Neural cell (in vitro differentiated cells): ENCODE measurements around the gene ANKRD33B.

ENCODE experiments used
- CTCF ChIP-seq: fragments of 450-650 bp; IDR thresholded peaks from 2 replicates; pipeline ENCODE4 v1.5.1; 2014; ENCODE audit warnings: antibody characterized with exemption, mild to moderate bottlenecking, moderate library complexity; ENCODE audit not compliant: poor library complexity, severe bottlenecking
- EP300 ChIP-seq: fragments of 450-650 bp; conservative IDR thresholded peaks from 2 replicates; pipeline ENCODE4 v1.6.1; 2014; ENCODE audit warnings: antibody characterized with exemption, mild to moderate bottlenecking, moderate library complexity; ENCODE audit not compliant: poor library complexity, severe bottlenecking
- EZH2 ChIP-seq: fragments of 200-600, 300-800 bp; shearing (Covaris generic), sonication (generic); IDR thresholded peaks from 2 replicates; pipeline ENCODE4 v1.6.1; 2014; ENCODE audit warnings: antibody characterized with exemption, low read length, borderline replicate concordance, mild to moderate bottlenecking; ENCODE audit not compliant: insufficient read depth, poor library complexity, severe bottlenecking
- MXI1 ChIP-seq: fragments of 450-650 bp; conservative IDR thresholded peaks from 2 replicates; pipeline ENCODE4 v1.6.1; 2014; ENCODE audit warnings: antibody characterized with exemption, mild to moderate bottlenecking; ENCODE audit not compliant: poor library complexity, severe bottlenecking
- POLR2AphosphoS5 ChIP-seq: IDR thresholded peaks from 2 replicates; pipeline ENCODE4 v1.6.1; 2012
- RAD21 ChIP-seq: fragments of 450-650 bp; conservative IDR thresholded peaks from 2 replicates; pipeline ENCODE4 v1.6.1; 2014; ENCODE audit warnings: antibody characterized with exemption, mild to moderate bottlenecking, moderate library complexity
- SMC3 ChIP-seq: fragments of 450-650 bp; conservative IDR thresholded peaks from 2 replicates; pipeline ENCODE4 v1.6.1; 2014; ENCODE audit warnings: antibody characterized with exemption, mild to moderate bottlenecking, moderate library complexity; ENCODE audit not compliant: poor library complexity
- TAF1 ChIP-seq: IDR thresholded peaks from 2 replicates; pipeline ENCODE4 v1.6.1; 2012; ENCODE audit warnings: low read depth

- TF ChIP-seq EZH2 (no peak), EP300 (no peak), TAF1 (no peak), CTCF (no peak), POLR2AphosphoS5 (no peak), MXI1 (no peak), RAD21 (no peak), SMC3 (no peak)
Observed at GRCh38 chr5:10600626-10601245, 36.9 kb downstream of the ANKRD33B start.
